SK-N-SH treated with all-trans-retinoic acid at 6 μM for 48 hours (cell line): Measurements from ENCODE around the gene ANP32B.

Experiments
- ATAC-seq: fragments of 200-7000 bp; cut with Tn5 transposase; 3 replicates; pipeline ENCODE4 v1.9.1; 2020; ENCODE audit warnings: mild to moderate bottlenecking, moderate library complexity
- ARNTL ChIP-seq: fragments of 450-650 bp; formaldehyde crosslinking; IDR thresholded peaks from 2 replicates; pipeline ENCODE4 v1.5.0; 2020; ENCODE audit warnings: low read depth, mild to moderate bottlenecking, moderate library complexity, borderline replicate concordance
- BACH2 ChIP-seq: fragments of 250-450 bp; sonication (Bioruptor Pico); IDR thresholded peaks from 2 replicates; pipeline ENCODE4 v1.9.0; 2021; ENCODE audit warnings: mild to moderate bottlenecking, borderline replicate concordance
- CSRNP3 ChIP-seq: fragments of 250-450 bp; sonication (Bioruptor Pico); IDR thresholded peaks from 2 replicates; pipeline ENCODE4 v1.5.1; 2021; ENCODE audit warnings: mild to moderate bottlenecking, moderate library complexity
- ESRRG ChIP-seq: fragments of 250-450 bp; sonication (Bioruptor Pico); IDR thresholded peaks from 2 replicates; pipeline ENCODE4 v1.6.1; 2021; ENCODE audit warnings: mild to moderate bottlenecking
- GLIS3 ChIP-seq: fragments of 250-450 bp; sonication (Bioruptor Pico); IDR thresholded peaks from 2 replicates; pipeline ENCODE4 v1.5.0; 2020; ENCODE audit warnings: mild to moderate bottlenecking, moderate library complexity
- ISL1 ChIP-seq: fragments of 250-450 bp; sonication (Bioruptor Pico); IDR thresholded peaks from 2 replicates; pipeline ENCODE4 v2.1.2; 2022; ENCODE audit warnings: mild to moderate bottlenecking, moderate library complexity
- OSR1 ChIP-seq: fragments of 250-450 bp; sonication (Bioruptor Pico); IDR thresholded peaks from 2 replicates; pipeline ENCODE4 v1.8.0; 2022; ENCODE audit warnings: moderate library complexity, mild to moderate bottlenecking, inconsistent platforms
- PPARA ChIP-seq: fragments of 250-450 bp; sonication (Bioruptor Pico); IDR thresholded peaks from 2 replicates; pipeline ENCODE4 v1.5.0; 2020; ENCODE audit warnings: mild to moderate bottlenecking, borderline replicate concordance
- RARB ChIP-seq: fragments of 250-450 bp; sonication (Bioruptor Pico); IDR thresholded peaks from 2 replicates; pipeline ENCODE4 v1.8.0; 2021; ENCODE audit warnings: mild to moderate bottlenecking, moderate library complexity
- SNAI2 ChIP-seq: fragments of 250-450 bp; sonication (Bioruptor Pico); IDR thresholded peaks from 2 replicates; pipeline ENCODE4 v1.5.0; 2020; ENCODE audit warnings: mild to moderate bottlenecking, moderate library complexity
- TCF4 ChIP-seq: fragments of 250-450 bp; sonication (Bioruptor Pico); IDR thresholded peaks from 2 replicates; pipeline ENCODE4 v1.8.0; 2021; ENCODE audit warnings: mild to moderate bottlenecking, moderate library complexity, borderline replicate concordance
- TOX ChIP-seq: fragments of 250-450 bp; sonication (Bioruptor Pico); IDR thresholded peaks from 2 replicates; pipeline ENCODE4 v1.8.0; 2021; ENCODE audit warnings: mild to moderate bottlenecking, moderate library complexity, borderline replicate concordance
- ZC3H10 ChIP-seq: fragments of 250-450 bp; sonication (Bioruptor Pico); IDR thresholded peaks from 2 replicates; pipeline ENCODE4 v1.5.1; 2021; ENCODE audit warnings: mild to moderate bottlenecking, moderate library complexity
- ZFP3 ChIP-seq: fragments of 250-450 bp; sonication (Bioruptor Pico); IDR thresholded peaks from 2 replicates; pipeline ENCODE4 v1.5.0; 2020; ENCODE audit warnings: mild to moderate bottlenecking, moderate library complexity
- ZFP30 ChIP-seq: fragments of 450-650 bp; formaldehyde crosslinking; IDR thresholded peaks from 2 replicates; pipeline ENCODE4 v1.5.0; 2022; ENCODE audit warnings: mild to moderate bottlenecking, moderate library complexity
- ZNF565 ChIP-seq: fragments of 450-650 bp; formaldehyde crosslinking; conservative IDR thresholded peaks from 2 replicates; pipeline ENCODE4 v1.5.0; 2020; ENCODE audit warnings: low read depth, mild to moderate bottlenecking, moderate library complexity
- ZNF70 ChIP-seq: fragments of 450-650 bp; formaldehyde crosslinking; IDR thresholded peaks from 2 replicates; pipeline ENCODE4 v1.5.0; 2020; ENCODE audit warnings: mild to moderate bottlenecking, moderate library complexity
- ZNF8 ChIP-seq: fragments of 450-650 bp; formaldehyde crosslinking; IDR thresholded peaks from 2 replicates; pipeline ENCODE4 v1.5.0; 2020; ENCODE audit warnings: mild to moderate bottlenecking, moderate library complexity
- TF ChIP-seq, protein P1 (sequence below): fragments of 250-450 bp; sonication (Bioruptor Pico); IDR thresholded peaks from 2 replicates; pipeline ENCODE4 v1.8.0; 2021; ENCODE audit warnings: low read depth, mild to moderate bottlenecking, moderate library complexity, borderline replicate concordance
- TF ChIP-seq, protein P2 (sequence below): fragments of 250-450 bp; sonication (Bioruptor Pico); IDR thresholded peaks from 2 replicates; pipeline ENCODE4 v1.5.1; 2020; ENCODE audit warnings: low read depth, mild to moderate bottlenecking, moderate library complexity
- TF ChIP-seq, protein P3 (sequence below): fragments of 250-450 bp; sonication (Bioruptor Pico); IDR thresholded peaks from 2 replicates; pipeline ENCODE4 v1.8.0; 2020; ENCODE audit warnings: mild to moderate bottlenecking, moderate library complexity, borderline replicate concordance

The ANP32B gene

DNA sequence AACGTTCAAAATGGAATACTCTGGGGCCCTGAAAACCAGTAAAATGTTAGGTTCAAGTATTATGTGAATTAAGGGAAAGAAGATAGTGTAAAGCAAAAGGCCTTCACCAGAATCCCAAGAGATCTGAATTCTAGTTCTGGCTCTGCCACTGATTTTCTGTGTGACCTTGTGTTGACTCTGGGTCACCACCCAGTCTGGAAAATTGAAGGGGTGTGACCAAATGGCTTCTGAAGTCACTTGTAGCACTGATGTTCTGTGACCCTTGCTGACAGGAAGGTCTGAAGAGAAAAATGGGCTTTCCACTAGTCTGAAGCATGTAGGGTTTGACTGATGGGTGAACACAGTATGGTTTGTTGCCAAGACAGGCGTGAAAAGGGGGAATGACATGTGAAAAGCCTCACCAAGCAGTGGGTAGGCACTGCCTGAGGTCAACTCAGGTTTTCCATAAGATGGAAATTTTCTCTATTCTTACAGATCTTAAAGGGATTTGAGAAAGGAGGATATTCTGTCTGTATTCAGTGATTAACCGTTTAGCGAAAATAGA, 33.1 kb downstream of the ANP32B start:
- ATAC-seq = no peak
- TF ChIP-seq CSRNP3 (CRISPR knock-in tag) (no peak), TCF4 (no peak), ZNF8 (CRISPR knock-in tag) (no peak), ZNF70 (no peak), ESRRG (no peak), PPARA (CRISPR knock-in tag) (no peak), SNAI2 (CRISPR knock-in tag) (no peak), ARNTL (CRISPR knock-in tag) (no peak), ZC3H10 (CRISPR knock-in tag) (no peak), ZFP30 (CRISPR knock-in tag) (no peak), RARB (CRISPR knock-in tag) (no peak), ZFP3 (CRISPR knock-in tag) (no peak), GLIS3 (CRISPR knock-in tag) (no peak), BACH2 (CRISPR knock-in tag) (no peak), ISL1 (CRISPR knock-in tag) (no peak), OSR1 (CRISPR knock-in tag) (no peak), TOX (CRISPR knock-in tag) (no peak)
- TF ChIP-seq, protein P1, sequence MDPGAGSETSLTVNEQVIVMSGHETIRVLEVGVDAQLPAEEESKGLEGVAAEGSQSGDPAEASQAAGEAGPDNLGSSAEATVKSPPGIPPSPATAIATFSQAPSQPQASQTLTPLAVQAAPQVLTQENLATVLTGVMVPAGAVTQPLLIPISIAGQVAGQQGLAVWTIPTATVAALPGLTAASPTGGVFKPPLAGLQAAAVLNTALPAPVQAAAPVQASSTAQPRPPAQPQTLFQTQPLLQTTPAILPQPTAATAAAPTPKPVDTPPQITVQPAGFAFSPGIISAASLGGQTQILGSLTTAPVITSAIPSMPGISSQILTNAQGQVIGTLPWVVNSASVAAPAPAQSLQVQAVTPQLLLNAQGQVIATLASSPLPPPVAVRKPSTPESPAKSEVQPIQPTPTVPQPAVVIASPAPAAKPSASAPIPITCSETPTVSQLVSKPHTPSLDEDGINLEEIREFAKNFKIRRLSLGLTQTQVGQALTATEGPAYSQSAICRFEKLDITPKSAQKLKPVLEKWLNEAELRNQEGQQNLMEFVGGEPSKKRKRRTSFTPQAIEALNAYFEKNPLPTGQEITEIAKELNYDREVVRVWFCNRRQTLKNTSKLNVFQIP (CRISPR knock-in tag) = no peak
- TF ChIP-seq, protein P2, sequence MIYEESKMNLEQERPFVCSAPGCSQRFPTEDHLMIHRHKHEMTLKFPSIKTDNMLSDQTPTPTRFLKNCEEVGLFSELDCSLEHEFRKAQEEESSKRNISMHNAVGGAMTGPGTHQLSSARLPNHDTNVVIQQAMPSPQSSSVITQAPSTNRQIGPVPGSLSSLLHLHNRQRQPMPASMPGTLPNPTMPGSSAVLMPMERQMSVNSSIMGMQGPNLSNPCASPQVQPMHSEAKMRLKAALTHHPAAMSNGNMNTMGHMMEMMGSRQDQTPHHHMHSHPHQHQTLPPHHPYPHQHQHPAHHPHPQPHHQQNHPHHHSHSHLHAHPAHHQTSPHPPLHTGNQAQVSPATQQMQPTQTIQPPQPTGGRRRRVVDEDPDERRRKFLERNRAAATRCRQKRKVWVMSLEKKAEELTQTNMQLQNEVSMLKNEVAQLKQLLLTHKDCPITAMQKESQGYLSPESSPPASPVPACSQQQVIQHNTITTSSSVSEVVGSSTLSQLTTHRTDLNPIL (CRISPR knock-in tag) = no peak
- TF ChIP-seq, all 23 proteins: peak for 0

GRCh38 chr9:98017306-98017705, 34.2 kb downstream of the ANP32B start:
- no peak for ATAC-seq
- no peak for TF ChIP-seq ESRRG
- TF ChIP-seq ZFP3 (CRISPR knock-in tag) = no peak
- no peak for TF ChIP-seq ZNF565 (CRISPR knock-in tag)
- TF ChIP-seq TCF4 = no peak
- no peak for TF ChIP-seq ZNF8 (CRISPR knock-in tag)
- TF ChIP-seq CSRNP3 (CRISPR knock-in tag) = no peak
- TF ChIP-seq ZFP30 (CRISPR knock-in tag) = no peak
- TF ChIP-seq ISL1 (CRISPR knock-in tag) = no peak
- TF ChIP-seq GLIS3 (CRISPR knock-in tag) = no peak
- TF ChIP-seq, protein P1 (CRISPR knock-in tag) = no peak
- no peak for TF ChIP-seq ARNTL (CRISPR knock-in tag)
- TF ChIP-seq, protein P3, sequence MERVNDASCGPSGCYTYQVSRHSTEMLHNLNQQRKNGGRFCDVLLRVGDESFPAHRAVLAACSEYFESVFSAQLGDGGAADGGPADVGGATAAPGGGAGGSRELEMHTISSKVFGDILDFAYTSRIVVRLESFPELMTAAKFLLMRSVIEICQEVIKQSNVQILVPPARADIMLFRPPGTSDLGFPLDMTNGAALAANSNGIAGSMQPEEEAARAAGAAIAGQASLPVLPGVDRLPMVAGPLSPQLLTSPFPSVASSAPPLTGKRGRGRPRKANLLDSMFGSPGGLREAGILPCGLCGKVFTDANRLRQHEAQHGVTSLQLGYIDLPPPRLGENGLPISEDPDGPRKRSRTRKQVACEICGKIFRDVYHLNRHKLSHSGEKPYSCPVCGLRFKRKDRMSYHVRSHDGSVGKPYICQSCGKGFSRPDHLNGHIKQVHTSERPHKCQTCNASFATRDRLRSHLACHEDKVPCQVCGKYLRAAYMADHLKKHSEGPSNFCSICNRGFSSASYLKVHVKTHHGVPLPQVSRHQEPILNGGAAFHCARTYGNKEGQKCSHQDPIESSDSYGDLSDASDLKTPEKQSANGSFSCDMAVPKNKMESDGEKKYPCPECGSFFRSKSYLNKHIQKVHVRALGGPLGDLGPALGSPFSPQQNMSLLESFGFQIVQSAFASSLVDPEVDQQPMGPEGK (CRISPR knock-in tag) = no peak
- TF ChIP-seq, protein P2 (CRISPR knock-in tag) = no peak
- no peak for TF ChIP-seq RARB (CRISPR knock-in tag)
- TF ChIP-seq ZC3H10 (CRISPR knock-in tag) = no peak
